ENCODE data around the gene IGFL4.

DNA sequence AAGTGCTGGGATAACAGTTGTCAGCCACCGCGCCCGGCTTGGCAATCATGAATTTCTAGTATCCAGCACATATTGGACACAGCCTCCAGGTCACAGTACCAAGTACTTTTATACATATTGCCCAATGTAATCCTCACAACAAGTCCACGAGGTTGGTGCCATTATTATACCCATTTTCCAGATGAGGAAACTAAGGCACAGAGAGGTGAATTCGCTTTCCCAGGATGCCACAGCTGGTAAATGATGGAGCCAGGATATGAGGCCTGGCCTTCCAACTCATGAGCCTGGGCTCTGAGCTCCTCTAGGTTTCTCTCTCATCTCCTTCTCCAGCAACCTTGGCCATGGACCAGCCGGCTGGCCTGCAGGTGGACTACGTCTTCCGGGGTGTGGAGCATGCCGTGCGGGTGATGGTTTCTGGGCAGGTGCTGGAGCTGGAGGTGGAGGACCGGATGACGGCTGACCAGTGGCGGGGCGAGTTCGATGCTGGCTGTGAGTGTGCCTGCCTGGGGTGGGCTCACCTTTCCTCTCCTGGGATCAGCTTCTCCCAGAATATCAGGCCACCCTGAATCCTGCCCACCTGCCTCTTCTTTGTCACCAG lies 38.0 kb downstream of the IGFL4 start:
- TF ChIP-seq SP1 (IDR thresholded peaks at IDR 0.05) (no peak), LEF1 (IDR thresholded peaks at IDR 0.05; ENCODE audit: borderline replicate concordance) (no peak), FOXA1 (IDR thresholded peaks at IDR 0.05) (no peak), FOXM1 (IDR thresholded peaks at IDR 0.05; ENCODE audit: borderline replicate concordance) (no peak), SUZ12 (IDR thresholded peaks at IDR 0.05) (no peak)
